ENCODE data around the gene EPB41L5. TPM values are rescaled to one million over a fixed set of nuclear protein-coding genes. Genes with fewer than 3 reads are reported as not detected.

Gene EPB41L5
- total RNA-seq, 1 donor from 2014 or later = 42.7 TPM

DNA sequence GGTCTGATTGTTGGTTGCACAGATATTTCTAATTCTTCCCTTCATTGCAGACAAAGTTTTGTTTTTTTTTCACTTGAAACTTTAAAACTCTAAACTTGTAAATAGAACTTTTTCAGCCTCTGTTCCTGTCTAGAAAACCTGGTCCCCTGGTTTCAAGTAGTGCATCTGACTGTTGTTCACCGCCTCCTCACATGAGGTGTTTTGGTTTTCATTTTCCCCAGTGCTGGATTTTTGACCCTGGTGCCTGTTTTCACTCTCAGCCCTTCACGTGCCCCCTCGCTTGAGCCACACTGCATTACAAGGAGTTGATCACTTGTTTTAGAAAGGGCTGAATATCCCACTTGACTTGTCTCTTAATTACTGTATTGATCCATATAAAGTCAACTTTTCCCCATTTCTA lies 110.2 kb downstream of the EPB41L5 start:
- DNase-seq (ENCODE audit: low read depth, low spot score) = no peak
- Mint-ChIP-seq H3K4me1 (no peaks in the 10 kb centered on the region), H3K27ac (ENCODE audit: unreplicated experiment) (no peak overlapping the region), H3K27me3 (ENCODE audit: low read depth) (no peaks in the 10 kb centered on the region), H3K4me3 (no peak overlapping the region), H3K9me3 (peaks cover 12% of the 10 kb centered on the region), H3K36me3 (ENCODE audit: low read depth) (peaks cover 30% of the 10 kb centered on the region)
- TF ChIP-seq, protein P1, sequence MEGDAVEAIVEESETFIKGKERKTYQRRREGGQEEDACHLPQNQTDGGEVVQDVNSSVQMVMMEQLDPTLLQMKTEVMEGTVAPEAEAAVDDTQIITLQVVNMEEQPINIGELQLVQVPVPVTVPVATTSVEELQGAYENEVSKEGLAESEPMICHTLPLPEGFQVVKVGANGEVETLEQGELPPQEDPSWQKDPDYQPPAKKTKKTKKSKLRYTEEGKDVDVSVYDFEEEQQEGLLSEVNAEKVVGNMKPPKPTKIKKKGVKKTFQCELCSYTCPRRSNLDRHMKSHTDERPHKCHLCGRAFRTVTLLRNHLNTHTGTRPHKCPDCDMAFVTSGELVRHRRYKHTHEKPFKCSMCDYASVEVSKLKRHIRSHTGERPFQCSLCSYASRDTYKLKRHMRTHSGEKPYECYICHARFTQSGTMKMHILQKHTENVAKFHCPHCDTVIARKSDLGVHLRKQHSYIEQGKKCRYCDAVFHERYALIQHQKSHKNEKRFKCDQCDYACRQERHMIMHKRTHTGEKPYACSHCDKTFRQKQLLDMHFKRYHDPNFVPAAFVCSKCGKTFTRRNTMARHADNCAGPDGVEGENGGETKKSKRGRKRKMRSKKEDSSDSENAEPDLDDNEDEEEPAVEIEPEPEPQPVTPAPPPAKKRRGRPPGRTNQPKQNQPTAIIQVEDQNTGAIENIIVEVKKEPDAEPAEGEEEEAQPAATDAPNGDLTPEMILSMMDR (conservative IDR thresholded peaks at IDR 0.05) = no peak

DNA sequence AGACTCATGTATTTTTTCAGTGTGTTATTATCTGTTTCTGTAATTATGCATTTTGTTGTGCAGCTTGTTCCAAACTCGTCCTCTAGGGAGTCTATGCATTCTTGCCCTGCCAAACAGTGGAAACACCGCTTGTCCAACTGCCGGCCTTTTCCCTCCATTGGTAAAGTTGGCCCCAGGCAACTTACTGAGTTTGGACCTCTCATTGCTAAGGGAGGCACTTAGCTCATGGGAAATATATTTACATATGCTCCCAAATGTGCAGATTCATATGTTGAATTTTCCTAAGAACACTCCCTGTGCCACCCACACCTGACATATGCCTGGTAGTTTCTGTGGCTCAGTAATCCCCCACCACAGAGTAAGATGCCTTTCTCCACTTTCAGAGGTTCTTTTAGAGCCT lies 112.3 kb downstream of the EPB41L5 start:
- DNase-seq (ENCODE audit: low read depth, low spot score) = no peak
- Mint-ChIP-seq H3K27ac (ENCODE audit: unreplicated experiment) (no peak overlapping the region), H3K4me3 (no peak overlapping the region), H3K4me1 (no peaks in the 10 kb centered on the region), H3K36me3 (ENCODE audit: low read depth) (peaks cover 20% of the 10 kb centered on the region), H3K9me3 (peaks cover 2% of the 10 kb centered on the region), H3K27me3 (ENCODE audit: low read depth) (no peaks in the 10 kb centered on the region)
- TF ChIP-seq, protein P1 (conservative IDR thresholded peaks at IDR 0.05) = peak; percentile 31

DNA sequence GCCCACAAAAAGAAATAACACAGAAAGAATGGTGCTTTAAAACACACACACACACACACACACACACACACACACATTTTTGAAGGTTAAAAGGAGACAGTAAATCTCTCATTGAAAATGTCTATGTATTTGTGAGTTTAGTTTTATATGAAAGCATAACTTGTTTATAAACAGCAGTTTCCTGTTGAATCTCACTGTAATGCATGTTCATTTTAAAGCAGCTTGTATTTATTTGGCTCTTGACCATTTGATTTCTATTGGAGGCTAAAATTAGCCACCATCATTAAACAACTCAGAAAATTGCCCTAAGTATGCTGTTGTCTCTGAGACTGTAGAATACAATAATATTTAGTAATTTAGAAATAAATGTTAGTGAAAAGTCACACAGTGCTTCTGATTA lies 115.3 kb downstream of the EPB41L5 start:
- H3K9me3 Mint-ChIP-seq = peaks cover 2% of the 10 kb centered on the region
- no peaks in the 10 kb centered on the region for H3K27me3 Mint-ChIP-seq (ENCODE audit: low read depth)
- DNase-seq (ENCODE audit: low read depth, low spot score) = no peak
- TF ChIP-seq, protein P1 (conservative IDR thresholded peaks at IDR 0.05) = no peak
- H3K27ac Mint-ChIP-seq (ENCODE audit: unreplicated experiment) = no peak overlapping the region
- H3K36me3 Mint-ChIP-seq (ENCODE audit: low read depth) = peaks cover 24% of the 10 kb centered on the region
- no peaks in the 10 kb centered on the region for H3K4me1 Mint-ChIP-seq
- no peak overlapping the region for H3K4me3 Mint-ChIP-seq

DNA sequence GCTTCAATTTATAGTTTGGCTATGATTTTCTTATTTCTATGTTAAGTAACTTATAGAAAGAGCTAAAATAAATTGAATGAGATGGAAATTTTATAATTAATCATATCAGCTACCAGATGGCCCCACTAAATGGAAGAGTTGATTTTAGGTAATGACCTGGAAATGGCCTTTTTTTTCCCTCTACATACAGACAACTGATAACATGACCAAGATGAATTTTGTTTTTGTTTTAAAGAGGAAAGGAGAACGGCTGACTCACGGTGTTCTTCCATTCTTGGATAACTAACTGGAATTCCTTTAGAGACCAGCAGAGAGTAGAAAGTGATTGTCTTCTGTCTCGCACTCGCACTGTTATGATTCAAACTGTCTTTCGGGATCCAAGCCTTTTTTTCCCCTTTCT lies 119.3 kb downstream of the EPB41L5 start:
- H3K4me1 Mint-ChIP-seq = no peaks in the 10 kb centered on the region
- H3K4me3 Mint-ChIP-seq = no peak overlapping the region
- TF ChIP-seq, protein P1 (conservative IDR thresholded peaks at IDR 0.05) = no peak
- peaks cover 57% of the 10 kb centered on the region for H3K36me3 Mint-ChIP-seq (ENCODE audit: low read depth)
- H3K27me3 Mint-ChIP-seq (ENCODE audit: low read depth) = no peaks in the 10 kb centered on the region
- H3K27ac Mint-ChIP-seq (ENCODE audit: unreplicated experiment) = no peak overlapping the region
- peaks cover 11% of the 10 kb centered on the region for H3K9me3 Mint-ChIP-seq
- DNase-seq (ENCODE audit: low read depth, low spot score) = no peak

DNA sequence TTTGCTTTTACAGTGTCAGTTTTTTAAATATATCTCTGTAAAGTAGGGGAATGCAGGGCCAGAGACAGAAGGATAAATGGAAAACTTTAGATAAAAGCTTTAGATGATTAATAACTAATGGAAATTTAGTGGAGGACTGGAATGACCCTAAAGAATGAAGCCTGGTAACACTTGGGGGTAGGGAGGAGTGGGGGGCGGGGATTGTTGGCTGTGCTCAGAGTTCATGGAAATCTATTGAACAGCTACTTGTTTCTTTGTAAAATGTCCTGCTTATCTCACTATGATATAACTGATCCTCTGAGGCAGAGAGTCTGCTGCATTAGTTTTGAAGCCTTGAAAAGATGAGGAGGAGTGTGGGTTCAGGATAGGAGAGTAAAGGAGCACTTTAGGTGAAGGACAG lies 119.8 kb downstream of the EPB41L5 start:
- Mint-ChIP-seq H3K27me3 (ENCODE audit: low read depth) (no peaks in the 10 kb centered on the region), H3K36me3 (ENCODE audit: low read depth) (peaks cover 60% of the 10 kb centered on the region), H3K4me1 (no peaks in the 10 kb centered on the region), H3K27ac (ENCODE audit: unreplicated experiment) (no peak overlapping the region), H3K4me3 (no peak overlapping the region), H3K9me3 (peaks cover 11% of the 10 kb centered on the region)
- no peak for DNase-seq (ENCODE audit: low read depth, low spot score)
- TF ChIP-seq, protein P1 (conservative IDR thresholded peaks at IDR 0.05) = no peak
